MCF 10A (cell line): ENCODE data around the gene ARHGEF19. TPM values are rescaled to one million over a fixed set of nuclear protein-coding genes. Genes with fewer than 3 reads are reported as not detected.
A peak's percentile ranks its signal among the peaks of the same experiment; 100 is the strongest.

Experiments
- BruUV-seq: library from RNA; stranded (reverse); fragments of 400-500 nt; replicated peaks from 2 replicates; lab custom pipeline; 2021; lab: Mats Ljungman, UMichigan
- CTCF ChIA-PET: fragments of 300-600 bp; sonication (Branson Sonifier 250); formaldehyde crosslinking; extraction: SDS; loops from one replicate; lab custom pipeline; 2021; ENCODE audit warnings: antibody characterized with exemption, inconsistent platforms; lab: Yijun Ruan, JAX
- POLR2A ChIA-PET: fragments of 300-600, 350-650 bp; sonication (Branson Sonifier 250); formaldehyde crosslinking; extraction: SDS; loops from one replicate; lab custom pipeline; 2020; ENCODE audit warnings: antibody characterized with exemption, inconsistent platforms; lab: Yijun Ruan, JAX
- DNase-seq: peaks from one replicate; pipeline ENCODE4 v3.0.0-alpha.2; 2018; ENCODE audit not compliant: unreplicated experiment
- H3K27ac Mint-ChIP-seq: one replicate; pipeline ENCODE4 v1.8.0; 2022; ENCODE audit warnings: mild to moderate bottlenecking, low read depth, mixed read lengths; ENCODE audit not compliant: unreplicated experiment
- H3K27me3 Mint-ChIP-seq: one replicate; pipeline ENCODE4 v1.8.0; 2022; ENCODE audit warnings: mixed read lengths; ENCODE audit not compliant: insufficient read depth, unreplicated experiment
- H3K36me3 Mint-ChIP-seq: one replicate; pipeline ENCODE4 v1.8.0; 2022; ENCODE audit warnings: mild to moderate bottlenecking, moderate library complexity, mixed read lengths; ENCODE audit not compliant: insufficient read depth, unreplicated experiment
- H3K4me1 Mint-ChIP-seq: one replicate; pipeline ENCODE4 v1.8.0; 2022; ENCODE audit warnings: mixed read lengths; ENCODE audit not compliant: insufficient read depth, unreplicated experiment
- H3K4me3 Mint-ChIP-seq: one replicate; pipeline ENCODE4 v1.8.0; 2022; ENCODE audit warnings: mild to moderate bottlenecking, moderate library complexity, mixed read lengths; ENCODE audit not compliant: unreplicated experiment
- H3K9me3 Mint-ChIP-seq: one replicate; pipeline ENCODE4 v1.8.0; 2022; ENCODE audit warnings: mixed read lengths; ENCODE audit not compliant: unreplicated experiment
- intact Hi-C: fragments of 100-400 bp; cut with micrococcal nuclease; formaldehyde crosslinking; loops from 2 replicates; pipeline ENCODE4 v1.14.1; 2022
- total RNA-seq: library from RNA; stranded (reverse); gene quantifications from 2 replicates; pipeline ENCODE4 v1.2.3, GENCODE V29; 2022
- TF ChIP-seq, protein P1 (sequence below): fragments of 200-600 bp; IDR thresholded peaks from one replicate; pipeline ENCODE4 v1.8.0; 2022; ENCODE audit warnings: antibody characterized with exemption, mild to moderate bottlenecking; ENCODE audit not compliant: unreplicated experiment

Gene ARHGEF19
- total RNA-seq, 1 experiment from 2014 or later, result 1.9 TPM

DNA sequence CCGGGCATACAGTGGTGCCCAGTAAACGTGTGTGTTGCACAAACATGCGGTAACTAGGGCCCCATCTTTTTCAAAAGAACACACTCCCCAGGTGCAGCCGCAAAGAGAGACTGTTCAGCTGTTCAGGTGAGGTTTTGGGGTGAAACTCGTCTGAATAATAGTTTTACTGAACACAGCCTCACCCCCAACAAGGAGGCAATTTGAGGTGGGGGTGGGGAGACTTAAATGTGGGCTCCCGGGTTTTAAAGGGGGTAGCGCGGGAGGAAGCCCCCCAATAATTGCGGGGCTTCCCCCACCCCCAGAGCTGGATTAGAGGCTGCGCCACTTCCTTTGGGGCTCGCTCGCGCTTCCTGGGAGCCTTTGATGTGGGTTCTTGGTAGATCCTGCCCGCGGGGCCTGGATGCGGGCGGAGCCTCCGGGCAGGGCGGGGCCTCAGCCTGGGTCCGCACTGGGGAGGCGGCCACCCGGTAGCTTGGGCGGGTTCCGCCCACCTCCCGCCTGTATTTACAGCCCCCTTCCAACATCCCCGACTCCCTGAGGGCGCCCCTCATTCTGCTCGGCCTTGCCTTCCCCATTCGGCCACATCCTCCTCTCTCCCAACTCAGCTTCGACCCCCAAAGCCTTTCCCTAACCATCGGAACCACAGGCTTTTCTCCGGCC, 50.2 kb downstream of the ARHGEF19 start:
- H3K9me3 Mint-ChIP-seq, result no peaks in the 10 kb centered on the region
- CTCF ChIA-PET, result interaction anchor here (0.8 to 2.5 kb wide), 3 partner anchors 22 to 84 kb away, joined by 4 to 9 read pairs (median 6); no protein-coding TSS in a partner anchor
- H3K27me3 Mint-ChIP-seq, result no peaks in the 10 kb centered on the region
- peaks cover 43% of the 10 kb centered on the region for H3K4me1 Mint-ChIP-seq
- TF ChIP-seq, protein P1, sequence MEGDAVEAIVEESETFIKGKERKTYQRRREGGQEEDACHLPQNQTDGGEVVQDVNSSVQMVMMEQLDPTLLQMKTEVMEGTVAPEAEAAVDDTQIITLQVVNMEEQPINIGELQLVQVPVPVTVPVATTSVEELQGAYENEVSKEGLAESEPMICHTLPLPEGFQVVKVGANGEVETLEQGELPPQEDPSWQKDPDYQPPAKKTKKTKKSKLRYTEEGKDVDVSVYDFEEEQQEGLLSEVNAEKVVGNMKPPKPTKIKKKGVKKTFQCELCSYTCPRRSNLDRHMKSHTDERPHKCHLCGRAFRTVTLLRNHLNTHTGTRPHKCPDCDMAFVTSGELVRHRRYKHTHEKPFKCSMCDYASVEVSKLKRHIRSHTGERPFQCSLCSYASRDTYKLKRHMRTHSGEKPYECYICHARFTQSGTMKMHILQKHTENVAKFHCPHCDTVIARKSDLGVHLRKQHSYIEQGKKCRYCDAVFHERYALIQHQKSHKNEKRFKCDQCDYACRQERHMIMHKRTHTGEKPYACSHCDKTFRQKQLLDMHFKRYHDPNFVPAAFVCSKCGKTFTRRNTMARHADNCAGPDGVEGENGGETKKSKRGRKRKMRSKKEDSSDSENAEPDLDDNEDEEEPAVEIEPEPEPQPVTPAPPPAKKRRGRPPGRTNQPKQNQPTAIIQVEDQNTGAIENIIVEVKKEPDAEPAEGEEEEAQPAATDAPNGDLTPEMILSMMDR, result no peak
- H3K36me3 Mint-ChIP-seq, result peaks cover 23% of the 10 kb centered on the region
- DNase-seq, result no peak
- POLR2A ChIA-PET, result interaction anchor here (1.3 to 4.6 kb wide), 2 partner anchors 8 to 23 kb away, joined by 4 to 44 read pairs; partner anchors contain the start of gene EPHA2
- no peak overlapping the region for H3K4me3 Mint-ChIP-seq
- no peak overlapping the region for H3K27ac Mint-ChIP-seq
- BruUV-seq, result no TSS peak
- intact Hi-C loops, result no loop called here

DNA sequence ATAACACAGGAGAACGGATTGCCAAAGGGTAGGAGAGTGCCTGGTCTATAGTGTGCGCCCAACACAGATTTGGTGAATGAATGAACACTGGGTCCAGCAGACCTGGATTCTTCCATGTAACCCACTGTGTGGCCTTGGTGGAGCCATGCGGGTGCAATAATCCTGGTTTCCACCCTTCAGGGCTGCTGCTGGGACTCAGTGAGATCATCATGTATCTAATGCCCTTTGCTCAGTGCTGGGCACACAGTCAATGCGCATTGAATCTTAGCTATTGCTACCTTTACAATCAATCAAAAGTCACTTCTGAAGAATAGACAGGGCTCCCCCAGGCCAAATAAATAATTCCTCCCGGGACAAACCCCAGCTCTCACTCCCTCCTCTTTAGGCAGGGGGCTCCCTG, 50.7 kb downstream of the ARHGEF19 start:
- Mint-ChIP-seq H3K4me3 (no peak overlapping the region), H3K27ac (no peak overlapping the region), H3K9me3 (no peaks in the 10 kb centered on the region), H3K27me3 (no peaks in the 10 kb centered on the region), H3K4me1 (peaks cover 49% of the 10 kb centered on the region), H3K36me3 (peaks cover 23% of the 10 kb centered on the region)
- POLR2A ChIA-PET, result interaction anchor here (1.1 kb wide), 1 partner anchor 14 kb away, joined by 4 read pairs; no protein-coding TSS in a partner anchor
- intact Hi-C loops, result no loop called here
- TF ChIP-seq, protein P1, result no peak
- no TSS peak for BruUV-seq
- DNase-seq, result no peak
- CTCF ChIA-PET, result interaction anchor here (0.6 to 2.5 kb wide), 3 partner anchors 79 to 1451 kb away, joined by 3 to 9 read pairs (median 6); no protein-coding TSS in a partner anchor

DNA sequence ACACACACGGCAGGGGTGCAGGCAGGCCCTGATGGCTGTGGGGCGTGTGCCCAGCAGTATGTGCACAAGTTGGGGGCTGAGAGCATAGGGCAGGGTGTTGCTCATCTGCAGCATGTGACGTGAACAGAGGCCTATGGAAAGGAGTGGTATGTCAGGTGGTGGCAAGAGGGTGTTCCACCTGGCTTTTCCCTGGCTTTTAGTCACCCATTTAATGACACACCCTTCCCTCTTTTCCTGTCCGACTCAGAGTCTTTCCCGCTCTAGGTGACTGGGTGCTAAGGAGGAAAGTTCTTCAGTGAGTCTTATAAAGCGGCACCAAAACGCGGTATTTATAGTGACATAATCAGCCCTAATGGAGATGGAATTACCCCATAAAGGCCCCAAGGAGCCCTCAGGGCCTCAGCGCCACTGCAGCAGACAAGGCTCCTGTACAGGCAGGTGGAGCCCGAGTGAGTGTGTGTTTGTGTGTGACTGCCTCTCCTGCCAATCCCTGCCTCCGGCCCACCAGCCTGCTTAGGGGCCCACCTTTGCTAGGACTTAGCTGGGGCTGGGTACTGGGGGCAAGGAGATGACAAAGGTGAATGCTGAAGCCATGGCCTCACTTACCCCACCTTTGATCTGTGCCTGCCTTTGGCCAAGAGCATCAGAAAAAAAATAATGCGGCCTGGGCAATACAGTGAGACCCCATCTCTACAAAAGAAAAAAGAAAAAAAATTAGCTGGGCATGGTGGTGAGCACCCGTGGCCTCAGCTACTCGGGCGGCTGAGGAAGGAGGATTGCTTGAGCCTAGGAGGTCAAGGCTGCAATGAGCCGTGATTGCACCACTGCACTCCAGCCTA, 53.2 kb downstream of the ARHGEF19 start:
- Mint-ChIP-seq H3K9me3 (no peaks in the 10 kb centered on the region), H3K4me1 (peaks cover 35% of the 10 kb centered on the region), H3K4me3 (peak overlapping the region; percentile 33), H3K36me3 (peaks cover 21% of the 10 kb centered on the region), H3K27ac (peak overlapping the region; percentile 84), H3K27me3 (no peaks in the 10 kb centered on the region)
- intact Hi-C loops, result no loop called here
- no TSS peak for BruUV-seq
- ChIA-PET CTCF (interaction anchor here (0.9 to 1.2 kb wide), 3 partner anchors 23 to 80 kb away, joined by 3 to 4 read pairs (median 3); no protein-coding TSS in a partner anchor), POLR2A (interaction anchor here (0.8 to 6.5 kb wide), 4 partner anchors 13 to 37 kb away, joined by 3 to 112 read pairs (median 35); no protein-coding TSS in a partner anchor)
- TF ChIP-seq, protein P1, result no peak
- DNase-seq, result peak; percentile 74
